Inferior parietal cortex (tissue), 1 donor: ENCODE results near the gene SCLT1.
"Not testable (repeated sequence)": the region's sequence is repeated elsewhere in the genome, so short reads cannot be mapped to it uniquely, and the experiment has no call there.

Experiments used
- DNase-seq: peaks from one replicate; pipeline ENCODE4 v3.0.0-alpha.2; 2016; ENCODE audit errors: extremely low spot score

The SCLT1 gene

GRCh38 chr4:129069537-129069936, 23.8 kb downstream of the SCLT1 start:
- not testable (repeated sequence) for DNase-seq

DNA sequence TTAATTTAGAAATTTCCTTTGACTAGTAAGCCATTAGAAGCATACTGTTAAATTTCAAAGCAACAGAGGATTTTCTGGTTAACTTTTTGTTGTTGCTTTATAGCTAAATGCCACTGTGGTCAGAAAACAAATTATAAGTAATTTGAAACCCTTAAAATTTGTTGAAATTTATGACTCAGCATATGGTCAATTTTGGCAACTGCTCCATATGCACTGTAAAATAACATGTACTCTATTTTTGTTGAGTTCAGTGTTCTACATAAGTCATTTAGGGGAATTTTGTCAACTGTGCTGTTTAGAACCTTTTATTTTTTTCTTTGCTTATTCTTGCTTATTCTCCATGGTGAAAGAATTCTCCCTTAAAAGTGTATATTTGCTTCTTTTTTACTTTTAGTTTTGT, 28.6 kb downstream of the SCLT1 start:
- DNase-seq, result no peak

GRCh38 chr4:129063640-129064039, 29.7 kb downstream of the SCLT1 start:
- DNase-seq, result no peak

GRCh38 chr4:129062580-129062979, 30.8 kb downstream of the SCLT1 start:
- no peak for DNase-seq

DNA sequence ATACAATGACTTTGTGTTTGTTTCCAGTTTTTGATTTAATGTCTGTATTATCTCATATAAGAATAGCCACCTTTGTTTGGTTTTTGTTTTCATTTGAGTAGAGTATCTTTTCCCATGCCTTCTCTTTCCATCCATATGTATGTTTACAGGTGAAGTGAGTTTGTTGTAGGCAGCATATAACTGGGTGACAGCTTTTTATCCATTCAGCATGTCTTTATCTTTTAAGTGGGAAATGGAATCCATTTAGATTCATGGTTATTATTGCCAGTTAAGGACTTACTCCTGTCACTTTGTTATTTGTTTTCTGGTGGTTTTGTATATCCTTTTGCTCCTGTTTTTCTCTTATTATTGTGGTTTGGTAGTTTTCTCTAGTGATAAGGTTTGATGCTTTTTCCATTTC, 34.3 kb downstream of the SCLT1 start:
- DNase-seq, result no peak

DNA sequence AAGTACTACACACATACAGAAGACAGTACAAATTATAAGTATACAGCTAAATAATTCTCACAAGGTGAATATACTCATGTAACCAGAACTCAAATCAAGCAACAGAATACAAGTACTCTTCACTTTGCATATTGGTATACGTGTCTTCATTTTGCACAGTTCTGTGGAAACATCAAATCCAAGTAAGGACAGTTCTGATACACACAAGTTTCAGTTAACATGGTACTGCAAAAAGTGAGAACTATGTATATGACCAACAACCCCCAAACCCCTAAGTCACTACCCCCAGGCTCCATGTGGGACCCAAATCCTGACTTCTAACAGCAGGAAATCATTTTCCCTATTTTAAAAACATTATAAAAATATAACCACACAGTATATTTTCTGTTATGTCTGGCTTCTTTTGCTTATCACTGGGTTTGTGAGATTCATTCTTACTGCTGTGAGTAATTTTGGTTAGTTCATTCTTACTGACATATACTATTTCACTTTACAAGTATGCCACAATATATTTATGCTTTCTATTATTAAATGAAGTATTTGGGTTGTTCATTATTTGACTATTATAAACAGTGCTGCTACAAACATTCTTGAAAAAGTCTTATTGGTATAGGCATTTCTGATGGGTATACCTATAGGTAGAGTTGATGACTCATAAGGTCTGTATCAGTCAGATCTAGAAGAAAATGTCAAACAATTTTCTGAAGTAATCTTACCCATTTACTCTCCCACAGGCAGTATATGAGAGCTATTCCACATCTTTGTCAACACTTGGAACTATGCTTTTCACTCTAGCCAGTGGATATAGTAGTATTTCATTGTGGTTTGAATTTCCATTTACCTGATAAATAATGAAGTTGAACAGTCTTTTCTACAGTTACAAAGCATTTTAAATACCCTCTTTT, 47.0 kb downstream of the SCLT1 start:
- no peak for DNase-seq

DNA sequence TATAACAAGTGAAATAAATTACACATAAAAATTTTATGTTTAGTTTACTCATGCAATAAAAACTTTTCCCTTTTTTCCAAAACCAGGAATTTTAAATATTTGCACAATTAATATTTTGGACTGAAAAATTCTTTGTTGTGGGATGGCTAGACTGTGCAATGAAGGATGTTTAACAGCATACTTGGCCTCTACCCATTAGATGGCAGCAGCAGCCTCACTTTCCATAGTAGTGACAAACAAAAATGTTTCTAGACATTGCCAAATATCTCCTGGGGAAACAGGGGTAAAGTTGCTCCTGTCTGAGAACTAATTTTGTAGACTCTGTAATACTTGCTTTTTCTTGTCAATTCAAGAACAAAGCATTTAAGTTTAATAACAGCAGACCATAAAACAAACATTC, 49.8 kb downstream of the SCLT1 start:
- no peak for DNase-seq

DNA sequence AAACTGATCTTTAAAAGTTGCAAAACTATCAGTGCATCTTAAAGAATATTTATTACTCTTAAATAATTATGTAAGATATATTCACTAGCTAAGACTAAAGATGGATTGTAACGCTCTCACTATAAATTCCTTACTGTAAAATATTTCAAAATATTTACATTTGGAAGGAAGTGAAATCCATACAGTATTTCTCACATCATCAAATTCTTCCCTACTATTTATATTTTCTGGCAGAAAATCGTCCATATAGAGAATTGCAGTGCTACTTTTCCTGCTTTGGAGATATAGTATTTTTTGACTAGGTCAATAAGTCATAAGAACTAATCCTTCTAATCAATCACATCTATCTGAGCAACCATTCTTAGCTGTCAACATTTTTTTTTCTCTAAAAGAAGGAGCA, 52.9 kb downstream of the SCLT1 start:
- DNase-seq, result no peak

GRCh38 chr4:129037093-129037492, 56.2 kb downstream of the SCLT1 start:
- DNase-seq, result no peak

DNA sequence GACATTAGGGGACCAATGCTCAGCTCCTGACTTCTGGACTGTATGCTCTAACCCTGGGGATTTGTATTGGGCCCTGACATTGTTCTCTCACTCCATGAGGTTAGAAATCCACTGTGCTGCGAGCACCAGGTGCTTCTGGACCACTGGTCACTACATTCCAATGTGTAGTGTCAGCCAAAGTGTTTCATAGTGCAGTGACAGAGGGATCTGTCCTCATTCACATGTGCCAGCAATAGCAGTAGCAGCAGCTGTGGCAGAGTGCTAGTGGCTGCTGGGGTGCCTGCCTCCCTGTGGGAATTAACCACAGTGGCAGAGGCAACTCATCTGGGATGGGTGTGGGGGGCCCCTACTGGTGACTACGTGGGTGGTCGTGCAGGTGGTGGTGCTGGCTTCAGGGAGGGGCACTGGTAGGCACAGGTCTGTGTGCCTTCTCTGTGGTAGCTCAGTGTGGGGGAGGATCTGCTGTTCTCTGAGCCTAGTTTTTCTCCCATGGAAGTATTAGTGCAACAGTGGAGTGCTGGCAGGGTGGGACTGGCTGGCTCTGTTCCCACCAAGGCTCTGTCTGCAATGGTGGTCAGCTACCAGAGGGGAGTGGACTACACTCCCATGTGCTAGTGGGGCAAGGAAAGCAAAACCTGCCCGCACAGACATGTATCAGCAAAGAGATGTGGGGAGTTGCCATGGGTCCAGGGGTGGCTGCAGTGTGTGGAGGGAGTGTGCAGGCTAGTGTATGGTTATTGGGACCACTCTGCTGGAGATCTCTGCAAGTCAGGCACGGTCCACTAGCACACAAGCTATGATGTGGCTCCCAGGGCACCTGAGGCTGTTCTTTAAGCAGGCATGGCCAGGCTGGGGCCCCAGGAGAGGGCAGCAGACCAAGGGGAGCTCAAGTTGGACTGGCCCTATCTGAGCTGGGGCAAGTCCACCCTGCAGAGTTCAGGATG, 78.5 kb downstream of the SCLT1 start:
- DNase-seq, result no peak

DNA sequence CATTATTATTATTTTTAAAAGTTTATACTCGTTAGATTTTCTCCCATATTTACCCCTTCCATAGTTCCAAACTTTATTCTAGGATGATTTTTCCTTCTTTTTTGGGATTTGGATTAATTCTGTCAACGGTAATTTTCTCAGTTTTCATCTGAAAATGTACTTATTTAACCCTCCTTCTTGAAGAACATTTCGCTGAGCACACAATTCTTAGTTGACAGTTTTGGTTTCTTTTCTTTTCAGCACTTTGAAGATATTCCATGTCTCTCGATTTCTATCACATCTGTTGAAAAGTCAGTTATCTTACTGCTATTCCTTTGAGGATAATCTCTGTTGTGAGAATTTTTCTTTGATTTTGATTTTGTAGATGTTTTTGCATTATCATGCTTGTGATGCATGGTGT, 85.2 kb downstream of the SCLT1 start:
- no peak for DNase-seq

GRCh38 chr4:128986908-128987307, 106.4 kb downstream of the SCLT1 start:
- no peak for DNase-seq

DNA sequence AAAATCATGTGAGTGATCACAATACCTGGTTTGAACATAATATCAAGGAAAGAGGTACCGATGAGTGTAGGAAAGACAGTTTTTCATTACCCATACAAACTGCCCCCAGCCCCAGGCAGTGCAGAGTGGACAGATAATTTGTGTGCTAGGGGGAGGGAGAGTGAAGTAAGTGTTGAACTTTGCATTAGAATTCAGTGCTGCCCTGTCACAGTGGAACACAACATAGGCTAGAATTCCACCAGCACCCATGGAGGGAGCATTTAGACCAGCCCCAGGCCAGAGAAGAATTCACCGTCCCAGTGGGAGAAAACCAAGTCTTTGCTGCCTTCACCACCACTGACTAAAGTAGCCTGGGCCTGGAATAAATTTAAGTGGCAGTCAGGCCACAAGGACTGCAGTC, 107.3 kb downstream of the SCLT1 start:
- DNase-seq, result no peak

DNA sequence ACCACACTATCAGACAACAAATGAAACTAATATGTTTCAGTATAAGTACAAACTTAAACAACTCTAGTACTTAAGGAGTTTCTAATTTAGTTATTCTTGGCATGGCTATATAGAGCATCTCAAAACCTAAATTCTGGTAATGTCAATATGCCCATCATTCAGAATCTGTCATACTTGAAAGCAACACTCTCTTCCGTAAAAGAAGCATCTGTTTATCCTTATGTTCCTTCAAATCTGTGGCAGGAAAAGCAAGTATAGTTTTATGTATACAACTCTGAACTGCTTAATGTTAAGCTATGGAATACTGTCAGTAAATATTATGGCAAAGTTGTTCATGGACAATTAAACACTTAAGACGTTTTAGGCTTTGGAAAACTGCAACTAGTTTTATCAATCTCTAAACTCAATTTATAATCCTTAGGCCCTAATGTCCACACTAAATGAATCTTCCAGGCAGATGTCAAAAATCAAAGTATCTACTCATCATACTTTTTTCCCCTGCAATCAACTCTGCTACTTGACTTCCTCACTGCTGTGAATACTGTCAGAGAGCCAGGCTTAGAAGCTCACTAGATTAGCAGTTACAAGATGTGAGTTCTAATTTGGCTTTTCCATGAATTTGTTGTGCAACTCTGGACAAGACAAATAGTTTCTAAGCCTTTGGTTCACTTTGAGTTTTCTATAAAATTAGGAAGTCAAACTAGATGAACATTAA, 109.4 kb downstream of the SCLT1 start:
- DNase-seq, result no peak

DNA sequence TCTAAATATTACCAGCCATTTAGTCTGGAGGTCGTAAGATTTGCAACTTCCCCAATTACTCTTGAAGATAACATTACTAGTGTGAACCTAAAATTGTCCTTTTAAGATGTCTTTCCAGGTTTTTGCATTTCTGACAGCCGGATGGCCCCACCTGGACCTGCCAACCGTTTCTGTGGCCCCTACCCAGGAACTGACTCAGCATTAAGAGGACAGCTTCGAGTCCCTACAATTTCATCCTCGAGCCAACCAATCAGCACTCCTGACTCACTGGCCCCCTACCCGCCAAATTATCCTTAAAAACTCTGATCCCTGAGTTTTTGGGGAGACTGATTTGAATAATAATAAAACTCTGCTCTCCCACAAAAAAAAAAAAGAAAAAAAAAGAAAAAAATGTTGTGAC, 112.0 kb downstream of the SCLT1 start:
- no peak for DNase-seq

DNA sequence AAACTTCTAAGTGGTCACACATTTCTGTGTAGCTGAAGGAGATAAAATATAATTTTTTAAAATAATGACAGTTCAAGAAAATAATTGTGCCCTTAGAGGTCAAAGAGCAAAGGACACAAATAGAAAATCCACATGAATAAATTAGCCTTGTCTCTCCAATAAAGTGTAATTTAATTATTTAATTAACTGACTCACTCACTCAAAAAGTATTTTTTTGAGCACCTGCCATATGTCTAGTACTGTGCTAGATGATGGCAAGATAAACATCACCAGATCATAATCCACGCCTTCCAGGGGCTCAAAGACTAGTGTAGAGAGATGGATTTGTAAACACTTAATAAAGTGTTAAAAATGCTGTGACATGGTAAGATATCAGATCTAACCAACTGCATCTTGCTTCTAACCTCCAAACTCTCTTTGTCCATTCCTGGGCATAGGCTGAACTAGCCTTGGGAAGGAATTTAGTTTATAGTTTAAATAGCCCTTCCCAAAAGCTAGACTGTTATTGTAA, 112.5 kb downstream of the SCLT1 start:
- no peak for DNase-seq

DNA sequence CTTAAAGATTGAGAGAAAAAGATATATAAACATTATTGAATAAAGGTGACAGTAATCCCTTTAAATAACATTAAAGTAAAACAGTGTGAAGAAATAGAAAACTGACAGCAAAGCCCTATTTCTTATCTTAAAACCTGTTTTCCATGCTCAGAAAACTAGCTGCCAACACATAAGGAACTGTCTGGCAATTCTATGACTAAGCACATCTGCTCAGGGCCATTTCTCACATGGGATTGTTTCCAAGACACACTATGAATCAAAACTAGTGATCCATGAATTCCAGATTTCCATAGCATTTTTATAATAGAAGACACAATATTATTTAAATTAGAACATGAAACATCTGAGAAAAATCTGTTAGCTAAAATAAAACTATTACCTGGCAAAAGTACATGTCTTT, 113.4 kb downstream of the SCLT1 start:
- DNase-seq, result peak; percentile 56

GRCh38 chr4:128978985-128979384, 114.4 kb downstream of the SCLT1 start:
- no peak for DNase-seq

DNA sequence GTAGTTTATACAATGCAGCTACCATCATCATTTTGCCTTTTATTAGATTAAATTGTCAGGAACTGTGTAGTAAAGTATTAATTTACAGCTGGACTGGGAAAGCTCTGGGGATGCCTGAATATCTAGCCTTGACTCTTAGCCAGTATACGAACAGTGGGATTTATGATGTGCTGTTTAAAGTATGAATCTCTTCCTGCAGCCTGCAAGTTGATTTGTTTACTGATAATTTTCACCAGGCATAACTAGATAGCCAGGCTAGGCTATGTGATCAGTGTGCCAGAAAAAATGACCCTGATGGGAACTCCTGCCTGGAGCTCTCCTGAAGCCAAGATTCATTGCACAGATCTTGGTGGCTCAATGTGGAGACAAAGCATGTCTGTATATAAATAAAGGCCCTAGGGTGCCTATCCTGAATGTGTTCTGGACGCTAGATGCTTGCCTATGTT, 119.2 kb downstream of the SCLT1 start:
- DNase-seq, result no peak

- DNase-seq, result no peak
Observed at GRCh38 chr4:128973384-128973783, 120.0 kb downstream of the SCLT1 start.

GRCh38 chr4:128961405-128961804, 131.9 kb downstream of the SCLT1 start:
- no peak for DNase-seq

- no peak for DNase-seq
Observed at GRCh38 chr4:128958194-128958593, 135.1 kb downstream of the SCLT1 start.
